H9 (cell line): Measurements from ENCODE around the gene CRYGA. TPM values are rescaled to one million over a fixed set of nuclear protein-coding genes. Genes with fewer than 3 reads are reported as not detected.
"Not testable (repeated sequence)": the region's sequence is repeated elsewhere in the genome, so short reads cannot be mapped to it uniquely, and the experiment has no call there.

Experiments
- DNase-seq: peaks from one replicate; pipeline ENCODE4 v3.0.0-alpha.2; 2017
- H2AFZ ChIP-seq: one replicate; pipeline ENCODE4 v1.6.1; 2013; ENCODE audit warnings: mild to moderate bottlenecking, low read length, control low read depth, moderate library complexity
- H2AK5ac ChIP-seq: 2 replicates; pipeline ENCODE4 v1.6.1; 2013; ENCODE audit warnings: low read length, control low read depth, mixed read lengths; ENCODE audit not compliant: insufficient read length
- H2BK120ac ChIP-seq: one replicate; pipeline ENCODE4 v1.6.1; 2013; ENCODE audit warnings: low read depth, mild to moderate bottlenecking, low read length, control low read depth, inconsistent platforms; ENCODE audit not compliant: poor library complexity, severe bottlenecking
- H2BK12ac ChIP-seq: 2 replicates; pipeline ENCODE4 v1.6.1; 2013; ENCODE audit warnings: low read length, control low read depth, mixed read lengths, low read depth; ENCODE audit not compliant: insufficient read length
- H2BK15ac ChIP-seq: 2 replicates; pipeline ENCODE4 v1.6.1; 2013; ENCODE audit warnings: low read depth, low read length, control low read depth
- H2BK20ac ChIP-seq: one replicate; pipeline ENCODE4 v1.6.1; 2013; ENCODE audit warnings: low read depth, mild to moderate bottlenecking, low read length, control low read depth, inconsistent platforms; ENCODE audit not compliant: poor library complexity, severe bottlenecking
- H2BK5ac ChIP-seq: 2 replicates; pipeline ENCODE4 v1.6.1; 2013; ENCODE audit warnings: low read length, control low read depth, mixed read lengths; ENCODE audit not compliant: insufficient read length
- H3K14ac ChIP-seq: 2 replicates; pipeline ENCODE4 v1.6.1; 2013; ENCODE audit warnings: low read length, control low read depth; ENCODE audit not compliant: insufficient read depth
- H3K18ac ChIP-seq: 2 replicates; pipeline ENCODE4 v1.6.1; 2013; ENCODE audit warnings: low read depth, mild to moderate bottlenecking, mixed read lengths, low read length, control low read depth; ENCODE audit not compliant: insufficient read length
- H3K23ac ChIP-seq: 2 replicates; pipeline ENCODE4 v1.6.1; 2013; ENCODE audit warnings: low read length, control low read depth, mixed read lengths, low read depth; ENCODE audit not compliant: insufficient read length
- H3K23me2 ChIP-seq: 2 replicates; pipeline ENCODE4 v1.6.1; 2013; ENCODE audit warnings: low read depth, mild to moderate bottlenecking, mixed read lengths, low read length, control low read depth; ENCODE audit not compliant: insufficient read length, poor library complexity, severe bottlenecking
- H3K27ac ChIP-seq: 2 replicates; pipeline ENCODE4 v1.5.1; 2013; ENCODE audit warnings: low read length, control low read depth, mixed read lengths, low read depth; ENCODE audit not compliant: insufficient read length
- H3K27me3 ChIP-seq: 2 replicates; pipeline ENCODE4 v1.6.1; 2013; ENCODE audit warnings: low read length, control low read depth, inconsistent platforms; ENCODE audit not compliant: insufficient read depth
- H3K4ac ChIP-seq: 2 replicates; pipeline ENCODE4 v1.6.1; 2013; ENCODE audit warnings: low read depth, mild to moderate bottlenecking, control low read depth, inconsistent platforms, low read length, moderate library complexity
- H3K4me1 ChIP-seq: 2 replicates; pipeline ENCODE4 v1.6.1; 2013; ENCODE audit warnings: low read length, control low read depth, inconsistent platforms; ENCODE audit not compliant: insufficient read depth
- H3K4me2 ChIP-seq: 2 replicates; pipeline ENCODE4 v1.6.1; 2013; ENCODE audit warnings: low read length, control low read depth, mixed read lengths; ENCODE audit not compliant: insufficient read length, insufficient read depth
- H3K56ac ChIP-seq: 2 replicates; pipeline ENCODE4 v1.6.1; 2013; ENCODE audit warnings: low read depth, mild to moderate bottlenecking, mixed read lengths, low read length, control low read depth; ENCODE audit not compliant: insufficient read length
- H3K79me1 ChIP-seq: 2 replicates; pipeline ENCODE4 v1.6.1; 2013; ENCODE audit warnings: low read depth, mild to moderate bottlenecking, moderate library complexity, low read length, control low read depth, inconsistent platforms; ENCODE audit not compliant: insufficient read depth, poor library complexity, severe bottlenecking
- H3K79me2 ChIP-seq: 2 replicates; pipeline ENCODE4 v1.6.1; 2013; ENCODE audit warnings: low read length, control low read depth, inconsistent platforms; ENCODE audit not compliant: insufficient read depth
- H3K9ac ChIP-seq: 2 replicates; pipeline ENCODE4 v1.6.1; 2013; ENCODE audit warnings: low read length, control low read depth, mixed read lengths; ENCODE audit not compliant: insufficient read length; ENCODE audit errors: extremely low read depth
- H3K9me3 ChIP-seq: one replicate; pipeline ENCODE4 v1.6.1; 2013; ENCODE audit warnings: low read depth, low read length, inconsistent platforms; ENCODE audit not compliant: control insufficient read depth
- H3T11ph ChIP-seq: one replicate; pipeline ENCODE4 v1.6.1; 2013; ENCODE audit warnings: mild to moderate bottlenecking, low read length, control low read depth, inconsistent platforms
- H4K20me1 ChIP-seq: one replicate; pipeline ENCODE4 v1.6.1; 2013; ENCODE audit not compliant: control insufficient read depth, insufficient read length, insufficient read depth
- H4K5ac ChIP-seq: 2 replicates; pipeline ENCODE4 v1.6.1; 2013; ENCODE audit warnings: low read depth, mild to moderate bottlenecking, mixed read lengths, low read length, control low read depth; ENCODE audit not compliant: insufficient read length
- H4K8ac ChIP-seq: replicated peaks from 2 replicates; pipeline ENCODE4 v1.6.1; 2013; ENCODE audit warnings: low read length, control low read depth, mixed read lengths, low read depth; ENCODE audit not compliant: insufficient read length
- H4K91ac ChIP-seq: 2 replicates; pipeline ENCODE4 v1.6.1; 2013; ENCODE audit warnings: low read depth, mild to moderate bottlenecking, moderate library complexity, mixed read lengths, low read length, control low read depth; ENCODE audit not compliant: insufficient read length
- H3K27ac Mint-ChIP-seq, 3 experiments: 2 replicates in 2 of 3; 3 replicates in 1 of 3; pipeline ENCODE4 v1.8.0; 2020 to 2021; ENCODE audit warnings: mixed read lengths in 3 of 3, mild to moderate bottlenecking in 1 of 3, moderate library complexity in 1 of 3
- H3K27me3 Mint-ChIP-seq: 2 replicates; pipeline ENCODE4 v1.8.0; 2021; ENCODE audit warnings: low read depth, mild to moderate bottlenecking, moderate library complexity, mixed read lengths
- H3K36me3 Mint-ChIP-seq, 3 experiments: 2 replicates in 2 of 3; 3 replicates in 1 of 3; pipeline ENCODE4 v1.8.0; 2020 to 2021; ENCODE audit warnings: low read depth in 3 of 3, mixed read lengths in 3 of 3; ENCODE audit not compliant: insufficient read depth in 1 of 3
- H3K4me1 Mint-ChIP-seq, 2 experiments: 2 replicates each; pipeline ENCODE4 v1.8.0; 2020; ENCODE audit warnings: mixed read lengths in 2 of 2
- H3K4me3 Mint-ChIP-seq, 2 experiments: 2 replicates in 1 of 2; 3 replicates in 1 of 2; pipeline ENCODE4 v1.8.0; 2020 to 2021; ENCODE audit warnings: mild to moderate bottlenecking in 2 of 2, mixed read lengths in 2 of 2, moderate library complexity in 1 of 2
- H3K9me3 Mint-ChIP-seq, 2 experiments: 2 replicates in 1 of 2; 3 replicates in 1 of 2; pipeline ENCODE4 v1.8.0; 2020; ENCODE audit warnings: mild to moderate bottlenecking in 2 of 2, mixed read lengths in 2 of 2, moderate library complexity in 1 of 2
- CTCF ChIP-seq: fragments of 200-600 bp; sonication (generic); conservative IDR thresholded peaks from 3 replicates; pipeline ENCODE4 v1.8.0; 2021; ENCODE audit warnings: antibody characterized with exemption, mild to moderate bottlenecking
- WGBS: extraction: QIAGEN DNeasy Blood & Tissue Kit; methylation state at CpG from one replicate; pipeline ENCODE4 v1.1.7; 2013; ENCODE audit warnings: missing lambda C conversion rate, low lambda C conversion rate, mixed read lengths; ENCODE audit not compliant: insufficient read length; ENCODE audit errors: extremely low coverage; 5-methylcytosine and 5-hydroxymethylcytosine counted together
- total RNA-seq: library from RNA; stranded (reverse); gene quantifications from 2 replicates; pipeline ENCODE4 v1.2.1, GENCODE V29; 2021

The CRYGA gene
- total RNA-seq, 1 experiment from 2014 or later: not detected

GRCh38 chr2:208118918-208119317, 44.5 kb downstream of the CRYGA start:
- H3K4me2 ChIP-seq: no peak overlapping the region
- no peaks in the 10 kb centered on the region for H3K9me3 ChIP-seq
- H4K8ac ChIP-seq: no peak overlapping the region
- H4K5ac ChIP-seq: no peak overlapping the region
- H2BK12ac ChIP-seq: no peak overlapping the region
- H3K79me2 ChIP-seq: no peaks in the 10 kb centered on the region
- H3K4ac ChIP-seq: no peak overlapping the region
- no peaks in the 10 kb centered on the region for H4K20me1 ChIP-seq
- H3K9ac ChIP-seq: no peak overlapping the region
- H2AFZ ChIP-seq: no peak overlapping the region
- TF ChIP-seq CTCF: no peak
- H2BK120ac ChIP-seq: no peak overlapping the region
- no peak overlapping the region for H3K56ac ChIP-seq
- no CpG with 5 or more reads among the region's 3 CpGs for WGBS
- Mint-ChIP-seq H3K4me3 (no peak overlapping the region), H3K27me3 (no peaks in the 10 kb centered on the region), H3K27ac (no peak overlapping the region), H3K36me3 (peaks cover 0 to 2% (median 0%) of the 10 kb centered on the region in 3 experiments; a peak in 1 of 7 replicates), H3K9me3 (peaks cover 2 to 3% of the 10 kb centered on the region in 2 experiments; a peak in 2 of 5 replicates), H3K4me1 (no peaks in the 10 kb centered on the region; a peak in 1 of 4 replicates)
- no peak overlapping the region for H3K14ac ChIP-seq
- no peak overlapping the region for H2AK5ac ChIP-seq
- no peaks in the 10 kb centered on the region for H3K79me1 ChIP-seq
- H3K18ac ChIP-seq: no peak overlapping the region
- H2BK5ac ChIP-seq: no peak overlapping the region
- no peaks in the 10 kb centered on the region for H3K27me3 ChIP-seq
- H3K23ac ChIP-seq: no peak overlapping the region
- DNase-seq: no peak
- no peak overlapping the region for H2BK20ac ChIP-seq
- no peak overlapping the region for H3T11ph ChIP-seq
- no peak overlapping the region for H3K27ac ChIP-seq
- H4K91ac ChIP-seq: no peak overlapping the region
- H3K4me1 ChIP-seq: no peaks in the 10 kb centered on the region
- H2BK15ac ChIP-seq: no peak overlapping the region
- no peaks in the 10 kb centered on the region for H3K23me2 ChIP-seq

- H3K9me3 Mint-ChIP-seq, H3K18ac ChIP-seq, H3K9ac ChIP-seq, H2BK15ac ChIP-seq, H3K36me3 Mint-ChIP-seq, H3K79me2 ChIP-seq, H4K5ac ChIP-seq, H2AFZ ChIP-seq, H3K27me3 ChIP-seq, H3K4ac ChIP-seq, H3K9me3 ChIP-seq, H3K4me1 ChIP-seq, H2BK20ac ChIP-seq, H3K23me2 ChIP-seq, H3K23ac ChIP-seq, H3K27ac Mint-ChIP-seq, DNase-seq, H3T11ph ChIP-seq, H3K4me3 Mint-ChIP-seq, H3K4me2 ChIP-seq, H3K27ac ChIP-seq, H2AK5ac ChIP-seq, H3K79me1 ChIP-seq, H3K14ac ChIP-seq, H2BK12ac ChIP-seq, H3K27me3 Mint-ChIP-seq, H2BK5ac ChIP-seq, H2BK120ac ChIP-seq, H4K8ac ChIP-seq, H3K56ac ChIP-seq, H4K91ac ChIP-seq, H4K20me1 ChIP-seq: not testable (repeated sequence)
- WGBS: no CpG with 5 or more reads among the region's 11 CpGs
- H3K4me1 Mint-ChIP-seq: peaks cover 12 to 13% of the 10 kb centered on the region in 2 experiments
Observed at GRCh38 chr2:208117390-208117789, 46.0 kb downstream of the CRYGA start.
